ENCODE results near the gene RABGAP1L.
"Not testable (repeated sequence)": the region's sequence is repeated elsewhere in the genome, so short reads cannot be mapped to it uniquely, and the experiment has no call there.

The RABGAP1L gene

GRCh38 chr1:174159252-174160108, at the start of gene RABGAP1L:
TSS of gene RABGAP1L (plus strand) at chr1:174159520.
- DNase-seq (ENCODE audit: low spot score) (peak; percentile 82), FAIRE-seq (no peak)

- DNase-seq (ENCODE audit: low spot score) (no peak), FAIRE-seq (no peak)
Observed at GRCh38 chr1:174110053-174110452, 49.3 kb upstream of the RABGAP1L start.

- DNase-seq (ENCODE audit: low spot score) (no peak), FAIRE-seq (no peak)
Observed at GRCh38 chr1:174112489-174113162, 46.7 kb upstream of the RABGAP1L start.

DNA sequence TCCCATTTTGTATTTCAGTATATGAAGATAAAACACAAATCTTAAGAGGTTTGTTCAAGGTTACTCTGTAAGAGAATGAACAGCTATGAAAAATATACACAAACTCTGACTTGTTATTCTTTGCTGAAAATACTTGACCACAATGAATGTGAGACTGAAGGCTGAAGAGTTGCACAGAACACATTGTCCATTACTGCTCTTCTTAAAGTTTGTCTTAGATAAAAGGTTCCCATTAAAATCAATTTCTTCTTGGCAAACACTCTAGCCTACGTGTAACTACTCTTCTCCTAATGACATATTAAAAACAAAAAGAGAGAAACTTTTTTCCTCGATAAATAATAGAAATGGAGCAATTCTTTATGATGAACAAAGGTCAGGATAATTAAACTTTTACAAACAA, 45.2 kb upstream of the RABGAP1L start:
- FAIRE-seq: no peak
- DNase-seq (ENCODE audit: low spot score): no peak

DNA sequence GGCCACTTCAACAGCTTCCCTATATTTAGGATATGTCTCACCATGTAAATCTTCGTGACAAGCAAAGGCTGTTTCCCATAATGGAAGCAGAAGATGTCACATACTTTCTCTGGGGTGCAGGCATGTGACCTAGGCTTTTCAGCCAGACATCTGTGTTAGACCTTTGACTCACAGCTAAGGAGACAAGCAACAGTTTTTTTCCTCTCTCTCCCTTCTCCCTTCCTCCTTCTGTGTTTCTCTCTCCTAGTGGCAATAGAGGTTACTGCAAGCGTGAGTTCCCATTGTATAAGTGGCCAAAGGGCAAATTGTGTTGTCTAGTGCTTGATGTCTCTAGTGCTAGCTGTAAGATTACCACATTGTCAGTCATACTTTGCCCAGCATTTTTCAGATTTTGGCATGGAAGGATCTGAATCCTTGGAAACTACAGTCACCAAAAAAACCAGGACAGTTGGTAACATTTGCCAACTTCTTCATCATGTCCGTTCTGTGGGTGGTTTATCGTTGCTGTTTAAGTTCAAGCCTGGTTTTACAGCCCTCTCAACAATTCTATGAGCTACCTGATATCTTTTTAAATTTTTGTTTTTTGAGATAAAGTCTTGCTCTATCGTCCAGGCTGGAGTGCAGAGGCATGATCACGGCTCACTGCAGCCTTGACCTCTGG, 44.4 kb upstream of the RABGAP1L start:
- peak; percentile 48 for FAIRE-seq
- peak; percentile 54 for DNase-seq (ENCODE audit: low spot score)

GRCh38 chr1:174116042-174116441, 43.3 kb upstream of the RABGAP1L start:
- no peak for FAIRE-seq

DNA sequence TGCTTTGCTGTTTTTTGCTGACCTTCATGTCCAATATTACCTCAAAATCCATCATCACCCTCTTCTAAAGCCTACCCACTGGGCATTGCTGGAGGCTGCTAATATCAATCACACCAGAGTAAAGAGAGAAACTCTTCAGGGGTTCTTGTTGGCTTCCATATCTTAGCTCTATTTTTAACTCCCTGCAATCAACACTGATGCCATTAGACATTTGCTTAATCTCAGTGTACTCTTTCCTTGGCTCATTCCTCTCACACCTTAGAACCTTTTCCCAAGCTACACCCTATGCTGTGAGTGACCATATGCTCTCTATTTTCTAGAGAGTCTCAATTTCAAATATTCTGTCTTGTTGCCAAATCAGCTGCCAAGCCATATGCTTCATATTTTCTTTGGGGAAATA, 40.6 kb upstream of the RABGAP1L start:
- DNase-seq (ENCODE audit: low spot score): no peak
- FAIRE-seq: no peak

More at GRCh38 chr1:174116042-174116441, 43.3 kb upstream of the RABGAP1L start:
- no peak for DNase-seq (ENCODE audit: low spot score)

- not testable (repeated sequence) for FAIRE-seq; DNase-seq (ENCODE audit: low spot score)
Observed at GRCh38 chr1:174122318-174122717, 37.0 kb upstream of the RABGAP1L start.

- FAIRE-seq: no peak
- no peak for DNase-seq (ENCODE audit: low spot score)
Observed at GRCh38 chr1:174123843-174124242, 35.5 kb upstream of the RABGAP1L start.

DNA sequence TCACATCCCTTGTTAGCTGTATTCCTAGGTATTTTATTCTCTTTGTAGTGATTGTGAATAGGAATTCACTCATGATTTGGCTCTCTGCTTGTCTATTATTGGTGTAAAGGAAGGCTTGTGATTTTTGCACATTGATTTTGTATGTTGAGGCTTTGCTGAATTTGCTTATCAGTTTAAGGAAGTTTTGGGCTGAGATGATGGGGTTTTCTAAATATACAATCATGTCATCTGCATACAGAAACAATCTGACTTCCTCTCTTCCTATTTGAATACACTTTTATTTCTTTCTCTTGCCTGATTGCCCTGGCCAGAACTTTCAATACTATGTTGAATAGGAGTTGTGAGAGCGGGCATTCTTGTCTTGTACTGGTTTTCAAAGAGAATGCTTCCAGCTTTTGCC, 32.1 kb upstream of the RABGAP1L start:
- FAIRE-seq; DNase-seq (ENCODE audit: low spot score): not testable (repeated sequence)

- no peak for DNase-seq (ENCODE audit: low spot score)
- no peak for FAIRE-seq
Observed at GRCh38 chr1:174131032-174131638, 28.2 kb upstream of the RABGAP1L start.

DNA sequence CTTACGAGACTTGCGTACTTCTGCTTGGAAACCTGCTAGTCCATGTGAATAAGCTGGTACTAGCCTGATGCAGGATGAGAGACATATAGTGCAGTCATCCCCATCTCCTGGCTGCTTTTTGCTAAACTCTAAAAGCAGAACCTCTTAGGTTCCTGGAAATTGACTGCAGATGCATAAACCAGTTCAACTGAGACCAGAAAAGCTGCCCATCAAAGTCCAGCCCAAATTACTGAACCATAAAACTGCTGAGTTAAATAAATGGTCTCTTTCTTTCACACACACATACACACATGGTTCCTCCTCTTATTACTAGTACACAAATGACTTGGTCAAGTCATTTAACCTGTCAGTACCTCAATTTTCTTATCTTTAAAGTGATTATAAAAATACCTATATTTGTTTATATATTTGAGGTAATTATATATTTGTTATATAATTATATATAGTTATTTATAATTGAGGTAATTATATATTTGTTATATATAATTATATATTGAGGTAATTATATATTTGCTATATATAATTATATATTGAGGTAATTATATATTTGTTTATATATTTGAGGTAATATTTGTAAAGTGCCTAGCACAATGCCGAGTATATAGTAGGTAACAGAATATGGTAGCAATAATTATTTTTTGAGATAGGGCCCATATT, 25.2 kb upstream of the RABGAP1L start:
- DNase-seq (ENCODE audit: low spot score): no peak
- peak; percentile 78 for FAIRE-seq

DNA sequence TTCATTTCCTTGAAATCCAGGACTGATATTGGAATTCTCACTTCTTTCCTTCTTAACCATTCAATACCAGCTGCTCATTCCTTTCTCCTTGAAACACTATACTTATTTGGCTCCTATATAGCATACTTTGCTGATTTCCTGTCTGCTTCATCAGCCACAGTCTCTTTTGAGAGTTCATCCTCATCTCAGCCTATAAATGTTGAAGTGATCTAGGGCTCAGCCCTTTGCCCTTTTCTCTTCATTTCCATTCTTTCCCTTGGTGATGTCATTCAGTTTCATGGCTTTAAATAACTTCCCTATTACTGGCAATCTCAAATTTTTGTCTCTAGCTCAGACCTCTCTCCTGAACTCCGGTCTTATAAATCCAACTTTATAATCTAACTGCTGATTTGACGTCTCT, 24.1 kb upstream of the RABGAP1L start:
- DNase-seq (ENCODE audit: low spot score): no peak
- FAIRE-seq: no peak

DNA sequence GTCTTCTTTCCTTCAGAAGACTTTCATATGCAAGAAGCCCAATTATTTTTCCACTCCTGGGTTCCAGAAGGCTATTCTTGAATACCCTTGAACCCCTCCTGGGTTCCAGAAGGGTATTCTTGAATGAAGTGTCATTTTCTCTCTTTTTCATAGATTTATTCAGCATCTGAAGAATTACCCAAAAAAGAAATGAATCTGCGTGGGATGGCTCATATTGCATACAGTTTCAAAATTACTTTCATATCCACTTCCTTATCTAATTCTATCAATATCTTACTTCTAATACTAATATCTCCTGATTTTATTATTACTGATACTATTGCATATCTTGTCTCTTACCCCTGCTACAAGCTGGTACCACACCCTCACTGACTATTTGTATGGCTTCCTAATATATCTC, 22.6 kb upstream of the RABGAP1L start:
- no peak for FAIRE-seq
- no peak for DNase-seq (ENCODE audit: low spot score)

GRCh38 chr1:174142836-174143235, 16.5 kb upstream of the RABGAP1L start:
- FAIRE-seq (no peak), DNase-seq (ENCODE audit: low spot score) (no peak)

GRCh38 chr1:174143727-174144396, 15.5 kb upstream of the RABGAP1L start:
- not testable (repeated sequence) for DNase-seq (ENCODE audit: low spot score); FAIRE-seq

- not testable (repeated sequence) for DNase-seq (ENCODE audit: low spot score); FAIRE-seq
Observed at GRCh38 chr1:174144397-174144783, 14.9 kb upstream of the RABGAP1L start.

DNA sequence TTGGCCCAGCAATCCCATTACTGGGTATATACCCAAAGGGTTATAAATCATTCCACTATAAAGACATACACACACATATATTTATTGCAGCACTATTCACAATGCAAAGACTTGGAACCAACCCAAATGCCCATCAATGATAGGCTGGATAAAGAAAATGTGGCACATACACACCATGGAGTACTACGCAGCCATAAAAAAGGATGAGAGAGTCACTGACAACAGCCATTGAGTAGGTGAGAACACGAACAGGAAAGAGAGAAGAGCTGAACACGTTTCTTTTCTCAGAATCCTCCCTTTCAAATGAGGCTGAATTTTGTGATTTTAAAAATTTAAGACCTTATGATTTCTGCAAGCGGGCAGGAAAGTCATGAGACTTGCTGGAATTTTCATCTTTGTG, 10.1 kb upstream of the RABGAP1L start:
- DNase-seq (ENCODE audit: low spot score) (no peak), FAIRE-seq (no peak)

- DNase-seq (ENCODE audit: low spot score): no peak
- FAIRE-seq: no peak
Observed at GRCh38 chr1:174150499-174150898, 8.8 kb upstream of the RABGAP1L start.

GRCh38 chr1:174152427-174152826, 6.9 kb upstream of the RABGAP1L start:
- DNase-seq (ENCODE audit: low spot score) (no peak), FAIRE-seq (no peak)
